Measurements from ENCODE around the gene SLC35F3. TPM values are rescaled to one million over a fixed set of nuclear protein-coding genes. Genes with fewer than 3 reads are reported as not detected.

Gene SLC35F3
- total and polyA plus RNA-seq, 4 donors = 3.5 to 13.5 (median 11.9) TPM

Small RNA genes within 50 kb of the gene (small RNA-seq; reads per million reads assigned to genes)
- 0.45 reads per million, percentile 51 among the genes with 10 or more reads in this experiment for gene MIR4671 (ENCODE audit: low replicate concordance)
